Stimulated activated CD4-positive, alpha-beta T cell treated with anti-CD3 and anti-CD28 coated beads, Interleukin-2, amount 100 ng/mL, for 24 hours (primary cell): ENCODE results near the gene CA12.
"Not testable (repeated sequence)": the region's sequence is repeated elsewhere in the genome, so short reads cannot be mapped to it uniquely, and the experiment has no call there.

Experiments
- DNase-seq, 2 donors: peaks; one replicate each; pipeline ENCODE4 v3.0.0-alpha.2; 2020

CA12 gene

DNA sequence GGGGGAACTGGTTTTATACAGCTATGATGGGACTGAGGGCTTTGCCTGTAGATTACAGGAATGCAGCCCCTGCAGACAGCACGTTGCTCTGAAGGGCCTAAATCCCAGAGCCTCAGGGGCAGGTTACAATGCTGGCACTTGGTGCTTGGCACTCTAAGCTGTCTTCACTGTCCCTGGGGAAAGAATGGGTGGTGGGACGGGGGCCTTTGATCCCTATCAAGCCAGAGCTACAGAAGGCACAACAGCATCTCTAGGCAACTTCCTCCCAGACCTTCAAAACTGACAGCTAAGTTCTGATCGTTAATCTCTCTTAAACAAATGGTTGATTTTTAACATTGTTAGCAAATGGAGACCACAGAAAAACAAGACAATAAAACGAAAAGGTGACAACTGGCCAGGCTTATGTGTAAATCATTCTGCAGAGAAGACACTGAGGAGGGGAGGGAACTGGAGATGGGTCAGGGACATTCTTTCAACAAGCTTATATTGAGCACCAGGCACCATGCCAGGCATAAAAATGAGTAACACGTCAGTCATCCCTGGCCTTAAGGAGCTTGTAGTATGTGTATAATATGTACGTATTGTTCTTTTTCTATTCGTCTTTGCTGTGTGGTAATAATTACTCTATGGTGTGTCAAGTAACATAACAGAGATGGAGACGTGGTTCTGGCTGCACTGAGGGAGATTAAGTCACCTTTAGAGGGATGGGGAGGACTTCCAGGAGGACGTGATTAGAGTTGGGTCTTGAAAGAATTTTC is 49.1 kb downstream of the CA12 start:
- no peak for DNase-seq

DNA sequence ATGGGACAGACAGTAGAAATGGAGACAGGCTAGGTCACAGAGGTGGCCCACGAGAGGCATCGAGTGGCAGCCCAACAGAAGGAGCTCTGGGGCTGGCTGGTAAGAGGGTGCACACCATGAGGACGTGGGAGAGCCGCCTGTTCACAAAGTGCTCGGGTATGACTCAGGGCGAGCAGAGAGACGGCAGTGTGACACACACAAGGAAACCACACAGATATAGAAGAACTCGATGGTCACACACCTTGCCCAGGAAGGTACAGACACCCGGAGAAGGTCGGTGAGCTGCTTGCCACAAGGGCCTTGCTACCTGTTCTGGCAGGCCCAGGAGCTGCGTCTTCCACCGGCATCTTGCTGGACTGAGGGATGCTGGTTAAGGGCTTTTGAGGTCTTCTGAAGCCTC is 50.2 kb downstream of the CA12 start:
- peak in 1 of 2 donors; percentile 8 for DNase-seq

DNA sequence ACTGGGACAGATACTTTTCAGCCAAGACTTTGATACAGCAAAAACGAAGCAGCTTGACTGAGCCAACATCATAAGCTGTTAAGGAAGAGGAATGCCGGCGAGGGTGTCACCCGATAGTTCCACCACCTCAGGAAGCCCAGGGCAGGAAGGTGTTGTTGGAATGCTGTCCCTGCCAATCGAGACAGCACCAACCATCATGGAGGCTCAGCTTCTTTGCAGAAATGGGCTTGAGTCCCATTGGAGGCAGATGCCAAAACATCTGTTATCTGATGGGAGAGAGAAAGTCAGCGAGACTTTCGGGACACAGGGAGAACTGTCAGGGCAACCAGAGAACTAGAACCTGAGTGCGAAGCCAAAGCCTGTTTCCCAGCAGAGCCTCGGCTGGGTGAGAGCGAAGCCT is 50.7 kb downstream of the CA12 start:
- DNase-seq: no peak

DNA sequence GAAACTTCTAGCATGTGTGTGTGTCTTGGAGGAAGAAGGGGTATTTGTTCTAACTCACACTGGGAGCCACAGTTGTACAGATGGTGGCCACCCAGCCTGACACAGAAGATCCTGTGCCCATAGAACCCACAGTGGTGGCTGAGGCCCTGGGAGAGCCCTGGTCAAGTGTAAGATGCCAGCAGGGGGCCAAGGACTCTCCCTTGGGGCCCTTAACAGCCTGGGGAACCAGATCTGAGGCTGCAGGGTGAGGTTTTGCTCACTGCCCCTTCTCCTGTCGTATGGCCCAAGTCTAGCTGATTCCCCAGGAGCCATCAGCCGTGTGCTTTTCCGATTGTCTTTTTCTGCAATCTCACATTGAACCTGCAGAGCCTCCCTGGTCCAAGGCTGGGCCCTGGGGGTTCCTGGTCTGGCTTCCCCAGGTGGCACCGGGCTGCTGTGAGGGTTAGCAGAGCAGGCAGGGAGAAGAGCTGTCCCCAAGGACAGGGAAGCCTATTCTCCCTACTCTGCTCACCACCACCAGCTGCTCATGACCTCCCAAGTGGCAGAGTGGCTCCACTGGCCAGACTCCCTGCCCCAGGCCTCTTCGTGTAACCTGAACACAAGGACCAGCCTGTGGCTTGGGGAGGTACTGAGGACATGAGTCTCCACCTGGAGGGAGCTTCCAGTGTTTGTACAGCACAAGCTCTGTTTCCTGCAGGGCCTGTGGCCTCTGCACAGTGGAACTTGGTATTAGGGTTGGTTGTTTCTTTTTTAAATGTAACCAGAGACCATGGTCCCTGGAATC is 51.9 kb downstream of the CA12 start:
- no peak for DNase-seq

DNA sequence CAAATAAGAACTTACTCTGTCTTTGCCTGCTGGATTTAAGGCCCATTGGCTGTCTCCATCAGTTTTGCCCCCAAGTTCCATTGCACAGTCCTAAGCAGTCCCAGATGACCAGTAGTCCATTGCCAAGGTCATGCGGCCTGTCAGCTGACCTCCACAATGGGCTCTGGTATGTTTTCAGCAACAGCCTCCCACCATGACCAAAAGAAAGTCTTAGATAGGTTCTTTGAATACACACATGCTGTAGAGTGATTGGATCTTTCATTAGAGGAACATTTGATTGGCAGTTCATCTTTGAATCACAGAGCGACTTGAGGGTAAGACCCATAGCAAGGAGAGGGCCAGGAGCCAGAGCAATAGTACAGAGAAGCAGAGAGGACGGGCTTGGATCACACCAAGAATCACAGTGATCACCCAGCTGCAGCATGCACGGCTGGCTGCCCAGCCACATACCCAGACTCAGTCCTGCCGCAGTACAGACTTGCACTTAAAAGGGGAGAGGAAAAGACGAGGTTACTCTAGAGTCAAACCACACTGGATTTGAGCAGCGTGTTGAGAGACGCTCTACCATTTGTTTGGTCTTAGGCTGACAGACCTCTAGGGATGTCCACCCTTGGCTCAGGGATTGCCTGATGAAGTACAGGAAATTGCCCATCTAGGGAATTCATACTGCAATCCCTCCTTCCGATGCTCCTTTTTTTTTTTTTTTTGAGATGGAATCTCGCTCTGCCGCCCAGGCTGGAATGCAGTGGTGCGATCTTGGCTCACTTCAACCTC is 53.8 kb downstream of the CA12 start:
- no peak for DNase-seq

DNA sequence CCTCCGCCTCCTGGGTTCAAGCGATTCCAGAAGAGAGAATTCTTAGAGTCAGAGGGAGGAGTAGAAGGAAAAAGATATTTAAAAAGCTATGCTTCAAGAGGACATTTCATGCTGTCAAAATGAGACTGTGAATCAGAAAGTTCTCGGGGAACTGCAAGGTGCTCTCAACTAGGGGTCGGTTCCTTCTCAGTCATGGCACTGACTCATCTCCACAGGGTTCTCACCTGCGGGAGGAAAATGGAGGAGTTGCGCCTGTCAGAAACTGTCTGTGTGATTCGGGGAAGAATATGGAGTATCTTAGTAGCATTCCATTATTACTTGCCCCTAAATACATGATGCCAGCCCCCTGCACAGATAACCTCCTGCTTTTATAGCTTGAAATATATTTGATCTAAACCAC is 56.9 kb downstream of the CA12 start:
- DNase-seq: no peak

DNA sequence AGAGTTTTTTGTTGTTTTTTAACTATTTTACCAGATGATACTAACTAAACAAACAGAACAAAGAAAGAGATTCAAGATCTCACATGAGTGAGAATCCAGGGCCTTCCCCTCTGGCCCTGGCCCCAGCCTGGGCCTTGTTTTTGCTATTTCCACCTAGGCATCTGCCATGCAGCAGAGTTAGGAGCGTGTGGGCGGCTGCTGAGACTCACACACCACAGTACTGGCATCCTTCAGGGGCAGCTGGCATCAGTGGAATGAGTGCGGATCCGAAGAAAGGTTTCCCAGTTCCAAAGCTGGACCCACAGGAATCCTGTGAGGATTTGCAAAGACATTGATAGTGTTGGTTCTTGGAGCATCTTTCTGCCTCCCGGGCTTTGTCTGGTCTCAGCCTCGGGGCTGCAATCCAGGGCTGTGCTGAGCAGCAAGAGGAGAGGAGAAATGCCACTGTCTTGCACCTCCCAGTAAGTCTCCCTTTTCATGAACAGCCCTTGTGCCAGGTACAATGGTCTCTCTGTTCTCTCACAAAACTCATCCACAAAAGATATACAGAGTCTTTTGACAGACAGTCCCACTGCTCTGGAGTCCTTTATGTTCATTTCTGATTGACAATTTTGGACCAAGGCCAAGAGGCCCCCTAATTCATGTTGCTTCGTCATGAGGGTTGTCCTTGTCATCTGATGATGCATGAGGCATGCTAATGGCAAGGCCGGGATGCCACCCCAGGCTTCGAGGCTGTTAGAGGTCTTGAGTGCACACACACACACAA is 57.7 kb downstream of the CA12 start:
- no peak for DNase-seq

DNA sequence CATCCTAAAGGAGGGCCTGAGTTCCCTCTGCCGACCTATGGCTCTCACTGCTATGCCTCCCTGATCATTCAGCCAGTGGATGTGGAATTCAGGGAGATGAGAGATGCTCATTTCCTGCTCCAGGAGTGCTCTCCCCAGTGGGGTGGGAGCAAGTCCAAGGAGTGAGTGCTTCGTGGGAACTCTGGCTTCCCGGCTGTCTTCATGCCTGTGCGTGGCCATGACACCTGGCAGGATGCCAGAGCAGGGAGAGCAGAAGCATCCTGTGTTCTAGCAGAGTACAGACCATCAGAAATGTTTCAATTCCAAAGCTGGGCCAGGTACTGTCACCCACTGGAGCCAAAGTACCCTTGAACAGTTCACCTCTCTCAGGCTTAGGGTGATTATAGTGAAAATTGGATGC is 59.1 kb downstream of the CA12 start:
- no peak for DNase-seq

DNA sequence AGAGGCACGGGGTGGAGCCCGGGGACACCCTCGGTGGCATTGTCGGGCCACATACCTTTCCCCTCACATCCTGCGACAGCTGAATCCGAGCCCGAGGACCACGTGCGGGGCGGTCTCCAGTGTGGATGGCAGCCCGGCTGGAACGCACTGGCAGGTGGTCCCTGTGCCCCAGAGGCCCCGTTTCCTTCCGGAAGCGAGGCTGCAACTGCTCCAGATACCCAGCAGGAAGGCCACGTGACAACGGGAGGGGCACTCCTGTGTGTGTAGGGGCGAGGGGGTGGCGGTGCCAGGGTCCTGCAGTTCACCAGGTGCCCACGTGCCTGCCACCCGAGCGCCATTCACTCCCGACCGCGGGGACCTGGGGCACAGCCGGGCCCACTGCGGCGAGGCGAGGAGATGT is 60.2 kb downstream of the CA12 start:
- no peak for DNase-seq

DNA sequence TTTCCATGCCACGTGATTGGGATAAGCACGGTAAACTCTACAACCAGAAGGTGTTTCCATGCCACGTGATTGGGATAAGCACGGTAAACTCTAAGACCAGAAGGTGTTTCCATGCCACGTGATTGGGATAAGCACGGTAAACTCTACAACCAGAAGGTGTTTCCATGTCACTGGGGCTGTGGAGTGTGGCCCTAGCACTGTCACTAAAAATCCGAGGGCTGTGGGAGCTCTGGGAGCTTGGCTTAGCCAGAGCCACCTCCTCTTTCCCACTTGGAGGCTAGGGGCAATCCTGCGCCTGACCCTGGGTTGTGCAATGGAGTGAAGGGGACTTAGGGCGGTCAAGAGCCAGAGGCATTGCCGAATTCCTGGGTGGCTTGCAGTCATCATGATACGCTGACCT is 60.7 kb downstream of the CA12 start:
- DNase-seq: not testable (repeated sequence)

DNA sequence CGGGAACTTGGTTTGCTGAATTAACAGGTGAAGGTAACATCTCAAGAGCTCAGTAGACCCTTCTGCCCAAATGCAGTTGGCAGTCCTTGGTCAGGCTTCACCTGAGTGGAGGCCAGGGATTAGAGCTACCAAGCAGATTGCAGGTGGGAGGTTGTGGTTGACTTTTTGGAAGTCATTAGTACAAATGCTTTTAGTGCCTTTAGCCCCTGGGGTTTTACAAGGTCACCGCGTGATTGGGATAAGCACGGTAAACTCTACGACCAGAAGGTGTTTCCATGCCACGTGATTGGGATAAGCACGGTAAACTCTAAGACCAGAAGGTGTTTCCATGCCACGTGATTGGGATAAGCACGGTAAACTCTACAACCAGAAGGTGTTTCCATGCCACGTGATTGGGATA is 61.2 kb downstream of the CA12 start:
- DNase-seq: not testable (repeated sequence)

DNA sequence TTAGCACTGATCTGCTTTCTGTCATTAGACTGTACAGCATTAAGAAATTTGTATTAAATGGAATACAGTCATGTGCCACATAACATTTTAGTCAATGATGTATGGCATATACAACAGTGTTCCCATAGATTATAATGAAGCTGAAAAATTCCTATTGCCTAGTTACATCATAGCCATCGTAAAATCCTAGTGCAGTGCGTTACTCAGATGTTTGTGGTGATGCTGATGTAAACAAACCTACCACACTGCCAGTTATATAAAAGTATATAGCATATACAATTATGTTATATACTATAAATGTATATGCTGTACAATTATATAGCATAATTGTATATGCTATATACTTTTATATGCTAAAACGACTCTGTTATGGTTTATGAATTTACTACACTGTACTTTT is 62.6 kb downstream of the CA12 start:
- no peak for DNase-seq

DNA sequence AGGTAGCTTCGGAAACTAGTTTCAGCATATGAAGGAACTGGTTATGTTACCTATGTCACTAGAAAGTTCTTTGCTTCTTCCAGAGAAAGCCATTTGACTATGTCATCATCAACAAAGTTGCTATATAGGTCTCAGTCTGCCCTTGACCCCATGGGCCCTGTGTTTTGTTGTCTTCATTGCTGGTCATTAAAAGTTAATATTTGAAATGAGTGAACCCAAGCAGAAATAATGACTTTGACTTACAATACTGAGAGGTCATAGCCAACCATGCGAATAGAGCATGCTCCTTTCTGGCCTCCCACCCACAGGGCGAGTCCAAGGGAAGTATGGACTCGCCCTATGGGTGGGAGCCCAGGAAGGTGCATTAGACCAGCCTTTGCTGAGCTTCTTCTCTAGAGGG is 63.3 kb downstream of the CA12 start:
- DNase-seq: no peak

DNA sequence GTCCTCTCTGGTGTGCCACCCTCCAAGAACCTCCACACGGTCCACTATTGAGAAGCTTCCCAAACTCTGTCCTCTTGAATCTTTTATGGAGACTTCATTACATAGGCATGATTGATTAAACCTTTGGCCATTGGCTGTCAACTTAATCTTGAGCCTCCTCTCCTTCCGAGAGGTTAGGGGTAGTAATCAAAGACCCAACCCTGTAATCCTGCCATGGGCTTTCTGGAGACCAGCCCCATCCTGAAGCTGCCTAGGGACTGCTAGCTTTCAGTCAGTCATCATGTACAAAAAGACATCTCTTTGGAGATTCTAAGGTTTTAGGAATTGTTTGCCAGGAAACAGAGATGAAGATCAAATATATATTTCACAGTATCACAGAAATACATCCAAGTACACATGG is 67.2 kb downstream of the CA12 start:
- DNase-seq: no peak

DNA sequence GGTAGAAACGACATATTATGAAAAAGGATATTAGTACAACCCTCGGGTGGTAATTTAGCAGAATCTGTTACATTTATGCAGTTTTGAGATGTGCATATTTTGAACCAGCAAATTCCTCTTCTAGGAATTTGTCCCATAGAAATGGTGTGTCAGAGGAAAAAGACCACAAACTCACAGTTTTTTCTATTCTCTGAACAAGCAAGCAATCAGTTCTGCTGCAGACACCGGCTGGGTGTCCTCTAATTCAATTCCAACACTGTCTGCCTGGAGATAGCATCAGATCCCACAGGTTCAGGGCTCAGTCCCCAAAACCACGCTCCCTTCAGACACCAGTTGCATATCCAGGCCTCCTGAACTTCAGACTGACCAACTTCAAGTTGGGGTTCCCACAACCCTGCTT is 67.8 kb downstream of the CA12 start:
- no peak for DNase-seq

DNA sequence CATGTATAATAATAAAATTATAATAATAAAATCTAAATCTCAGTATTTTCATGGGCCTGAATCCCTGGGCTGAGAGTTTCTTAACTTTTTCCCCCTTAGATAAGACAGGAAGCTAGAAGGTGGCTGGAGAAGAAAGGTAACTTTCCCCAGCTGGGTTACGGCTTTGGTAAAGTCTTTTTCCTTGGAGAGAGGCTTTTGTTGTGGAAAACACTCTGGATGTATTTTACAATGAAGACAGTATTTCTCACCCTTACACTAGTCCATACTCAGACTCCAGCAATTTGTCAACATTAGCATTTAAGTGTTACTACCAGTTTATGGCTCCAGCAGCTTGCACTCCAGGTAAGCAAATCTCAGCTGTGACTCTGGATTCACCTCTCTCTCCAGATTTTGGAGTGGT is 69.4 kb downstream of the CA12 start:
- no peak for DNase-seq

DNA sequence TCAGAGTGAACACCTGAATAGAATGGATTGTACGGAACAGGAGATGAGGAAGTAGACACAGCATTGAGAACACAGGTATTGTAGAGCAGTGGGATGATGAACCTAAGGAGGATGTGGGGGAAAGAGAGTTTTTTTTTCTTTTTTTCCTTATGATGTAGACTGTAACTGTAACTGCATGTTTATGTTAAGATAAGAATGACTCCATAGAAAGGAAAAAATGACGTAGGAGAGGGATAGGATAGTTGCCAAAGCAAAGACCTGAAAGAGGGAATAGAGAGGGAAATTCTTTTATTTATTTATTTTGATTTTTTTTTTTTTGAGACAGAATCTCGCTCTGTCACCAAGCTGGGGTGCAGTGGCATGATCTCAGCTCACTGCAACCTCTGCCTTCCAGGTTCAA is 71.0 kb downstream of the CA12 start:
- DNase-seq: no peak

DNA sequence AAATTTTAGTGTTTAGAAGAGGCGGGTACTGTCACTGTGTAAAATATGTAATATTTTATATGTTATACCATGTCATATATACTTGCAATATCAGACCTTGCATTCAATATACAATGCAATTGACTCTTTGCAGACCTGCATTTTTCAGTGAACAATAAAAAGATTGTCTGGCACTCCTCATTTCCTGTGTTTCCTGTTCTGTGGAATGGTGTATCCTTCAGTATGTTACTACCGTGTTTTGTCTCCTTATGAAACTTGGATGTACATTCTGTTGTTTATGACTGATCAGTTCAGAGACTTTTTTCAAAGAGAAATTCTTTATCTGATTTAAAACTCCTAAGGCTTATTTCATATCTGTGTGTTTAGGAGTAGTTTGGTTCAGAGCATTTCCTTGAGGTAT is 72.7 kb downstream of the CA12 start:
- no peak for DNase-seq

DNA sequence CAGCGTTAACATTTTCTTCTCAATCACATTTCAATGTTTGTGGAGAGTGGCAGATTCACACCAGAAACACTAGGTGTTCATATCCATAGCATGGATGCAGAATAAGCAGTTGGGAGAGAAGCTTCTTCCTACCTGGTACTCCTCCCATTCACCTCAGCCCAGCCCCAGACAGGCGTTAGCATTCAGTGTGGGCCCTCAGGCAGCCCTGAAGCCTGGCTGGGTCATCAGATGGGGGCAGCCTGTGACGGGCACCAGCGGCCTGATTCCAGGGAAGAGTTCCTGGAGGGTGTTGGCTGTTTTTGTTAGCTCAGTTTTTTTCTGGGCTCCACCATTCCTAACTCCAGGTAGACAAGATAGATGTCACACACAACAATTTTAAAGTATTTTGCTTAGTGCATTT is 73.2 kb downstream of the CA12 start:
- no peak for DNase-seq

DNA sequence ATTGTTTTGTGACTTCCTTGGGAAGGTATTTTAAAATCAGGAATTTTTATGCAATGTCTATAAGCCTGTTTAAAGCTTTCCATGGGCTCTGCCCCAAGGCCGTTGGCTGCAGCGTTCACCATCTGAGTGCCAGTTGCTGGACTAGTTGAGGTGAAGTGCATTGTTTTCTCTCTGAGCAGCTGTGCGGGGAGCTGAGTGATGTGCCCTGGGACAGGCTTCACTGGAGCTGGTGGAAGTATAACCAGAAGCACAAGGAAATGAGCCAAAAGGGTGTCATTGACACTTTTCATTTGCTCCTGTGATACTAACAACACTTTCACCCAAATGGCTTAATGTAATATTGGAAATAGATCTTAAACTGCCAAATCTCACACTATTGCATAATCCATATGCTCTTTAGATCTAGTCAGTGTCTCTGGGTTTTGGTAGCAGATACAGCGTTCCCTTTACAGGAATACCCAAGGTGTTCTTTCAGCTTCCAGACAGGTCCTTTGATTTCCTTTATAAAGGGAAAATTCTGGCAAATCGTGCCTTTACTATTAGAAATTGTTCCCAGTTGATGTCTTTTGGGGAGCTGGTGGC is 75.1 kb downstream of the CA12 start:
- DNase-seq: no peak

DNA sequence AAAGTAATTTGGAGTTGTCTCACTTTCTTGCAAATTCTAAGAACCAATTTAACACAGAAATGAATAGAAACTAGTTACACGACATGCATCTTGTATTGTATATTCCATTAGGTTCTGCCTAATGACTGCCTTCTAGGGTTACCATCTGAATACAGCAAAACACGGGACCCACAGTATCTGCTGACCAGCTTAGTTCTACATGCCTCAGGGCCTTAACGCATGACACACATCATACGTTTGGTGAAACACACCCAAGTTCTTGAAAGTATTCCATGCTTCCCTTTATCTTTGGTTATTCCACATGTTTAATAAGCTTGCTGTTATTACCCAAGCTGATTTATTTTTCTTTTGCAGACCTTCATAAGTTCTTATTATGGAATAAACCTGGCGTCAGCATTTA is 76.4 kb downstream of the CA12 start:
- no peak for DNase-seq

DNA sequence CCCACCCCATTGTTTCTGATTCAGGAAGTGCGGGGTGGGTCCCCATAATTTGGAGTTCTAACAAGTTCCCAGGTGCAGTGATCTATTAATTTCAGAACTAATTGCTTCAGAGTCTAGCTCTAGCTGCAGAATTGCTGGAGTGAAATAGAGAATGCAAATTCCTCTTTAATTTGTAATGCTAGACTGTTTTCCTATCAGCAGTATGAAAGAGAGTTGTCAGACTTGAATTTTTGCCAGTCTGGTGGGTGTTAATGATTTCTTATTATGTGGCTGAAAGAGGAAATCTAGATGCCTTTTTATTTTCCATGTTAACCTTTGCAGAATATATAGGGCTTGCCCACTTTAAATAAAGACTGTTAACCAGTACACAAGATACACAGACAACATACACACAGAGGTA is 80.6 kb downstream of the CA12 start:
- DNase-seq: no peak
